SKM-1 treated with dmso at 0.1 percent for 144 hours (cell line): ENCODE measurements around the gene CYTL1.
"Not testable (repeated sequence)": the region's sequence is repeated elsewhere in the genome, so short reads cannot be mapped to it uniquely, and the experiment has no call there.

Source experiments
- DNase-seq: peaks from one replicate; lab custom pipeline; 2025; ENCODE audit not compliant: unreplicated experiment; lab: John Stamatoyannopoulos, UW

CYTL1 gene

DNA sequence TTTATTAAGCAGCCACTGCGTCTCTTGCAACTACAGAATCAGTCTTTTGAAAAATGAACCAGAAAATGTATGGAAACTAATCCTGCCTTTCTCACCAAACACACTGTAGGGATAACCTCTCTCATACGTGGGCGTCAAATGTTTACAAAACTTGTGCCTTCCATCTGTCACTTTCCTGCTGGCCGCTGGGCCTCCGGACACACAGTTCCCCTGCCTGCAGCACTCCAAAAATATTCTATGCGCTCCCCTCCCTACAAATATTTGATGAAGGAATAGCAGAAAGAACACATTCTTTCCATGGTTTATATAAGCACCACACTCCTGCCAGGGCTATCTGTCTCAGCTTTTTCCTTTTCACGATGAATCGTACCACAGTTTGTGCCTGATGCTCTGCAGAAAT, 14.9 kb upstream of the CYTL1 start:
- DNase-seq: no peak

DNA sequence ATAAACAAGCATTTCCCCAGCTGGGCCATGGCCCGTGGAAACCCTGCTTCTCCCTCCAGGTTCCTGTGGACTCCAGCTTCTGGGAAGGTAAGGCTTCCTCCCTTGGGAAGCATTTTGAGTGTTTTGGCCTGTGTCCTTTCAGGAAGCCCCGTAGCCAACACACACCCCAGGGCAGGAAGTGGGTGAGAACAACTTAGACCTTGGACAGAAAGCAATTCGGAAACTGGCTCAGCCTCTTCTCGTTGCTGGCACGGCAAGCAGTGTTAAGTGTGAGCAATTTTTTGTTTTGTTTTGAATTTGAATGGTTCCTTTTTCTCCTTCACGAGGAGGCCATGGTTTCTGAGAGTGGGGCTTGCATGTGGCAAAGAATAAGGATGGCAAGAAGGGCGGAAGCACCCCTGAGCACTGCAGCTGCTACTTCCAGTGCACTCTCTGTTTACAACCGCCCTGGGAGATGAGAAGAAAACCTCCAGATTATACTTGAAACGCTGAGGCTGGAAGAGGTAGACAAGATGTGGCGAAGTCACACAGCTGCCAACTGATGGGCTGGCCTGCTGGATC, 14.1 kb upstream of the CYTL1 start:
- DNase-seq: no peak

- no peak for DNase-seq
Measured at GRCh38 chr4:5032813-5033212, 13.6 kb upstream of the CYTL1 start.

- DNase-seq: no peak
Measured at GRCh38 chr4:5030927-5031326, 11.7 kb upstream of the CYTL1 start.

DNA sequence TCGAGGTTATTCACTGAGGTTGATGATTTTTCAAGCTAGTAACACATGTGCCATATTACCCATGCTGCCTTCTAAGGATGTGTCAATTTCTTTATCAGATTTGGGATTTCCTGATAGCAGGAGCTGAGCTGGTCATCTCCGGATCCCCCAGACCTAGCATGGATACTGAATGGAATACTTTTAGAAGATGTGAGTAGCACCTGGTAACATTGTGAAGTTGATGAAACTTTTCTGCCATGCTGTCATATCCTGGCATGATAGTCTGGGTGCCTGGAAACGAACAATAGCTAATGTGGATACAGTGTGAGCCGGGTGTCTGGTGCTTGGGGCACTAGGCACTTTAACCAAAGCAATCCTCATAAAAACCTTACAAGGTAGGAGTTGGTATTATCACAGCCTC, 11.0 kb upstream of the CYTL1 start:
- DNase-seq: no peak

GRCh38 chr4:5029447-5029846, 10.2 kb upstream of the CYTL1 start:
- DNase-seq: no peak

- DNase-seq: no peak
Measured at GRCh38 chr4:5028480-5028879, 9.2 kb upstream of the CYTL1 start.

DNA sequence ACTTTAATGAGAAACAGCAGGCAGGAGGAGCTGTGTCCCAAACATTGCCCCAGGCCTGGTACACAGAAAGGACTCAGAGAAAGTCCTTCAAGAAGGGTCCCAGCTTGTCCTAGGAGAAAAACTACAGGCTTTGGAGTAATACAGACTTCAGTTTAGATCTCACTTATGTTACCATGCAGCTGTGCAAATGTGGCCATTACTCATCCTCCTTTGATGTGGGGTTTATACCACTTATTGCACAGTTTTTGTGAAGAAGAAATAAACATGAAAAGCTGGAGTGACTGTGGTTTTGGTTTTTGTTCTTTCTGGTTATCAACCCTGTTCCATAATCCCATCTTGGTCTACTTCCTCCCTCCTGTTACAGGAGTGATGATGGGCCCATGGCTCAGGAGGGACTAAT, 8.1 kb upstream of the CYTL1 start:
- no peak for DNase-seq

- no peak for DNase-seq
Measured at GRCh38 chr4:5026371-5026770, 7.1 kb upstream of the CYTL1 start.

DNA sequence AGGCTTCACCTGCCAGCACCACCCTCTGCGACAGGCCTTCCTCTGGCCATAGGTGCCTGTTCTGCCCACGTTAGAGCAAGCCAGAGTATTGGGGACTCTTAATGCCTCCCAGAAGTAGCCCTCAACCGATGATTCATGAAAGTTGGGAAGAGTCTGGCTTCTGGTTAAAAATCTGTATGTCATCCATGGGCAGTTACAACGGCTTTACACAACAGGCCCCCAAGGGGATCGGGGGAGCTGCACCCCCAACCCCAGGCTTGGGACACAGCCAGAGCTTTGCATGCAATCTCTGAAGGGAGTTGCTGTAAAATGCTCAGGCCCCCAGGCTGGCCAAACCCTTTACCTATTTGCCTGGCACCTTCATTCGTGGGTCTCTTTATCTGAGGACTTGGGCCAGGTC, 5.4 kb upstream of the CYTL1 start:
- no peak for DNase-seq

DNA sequence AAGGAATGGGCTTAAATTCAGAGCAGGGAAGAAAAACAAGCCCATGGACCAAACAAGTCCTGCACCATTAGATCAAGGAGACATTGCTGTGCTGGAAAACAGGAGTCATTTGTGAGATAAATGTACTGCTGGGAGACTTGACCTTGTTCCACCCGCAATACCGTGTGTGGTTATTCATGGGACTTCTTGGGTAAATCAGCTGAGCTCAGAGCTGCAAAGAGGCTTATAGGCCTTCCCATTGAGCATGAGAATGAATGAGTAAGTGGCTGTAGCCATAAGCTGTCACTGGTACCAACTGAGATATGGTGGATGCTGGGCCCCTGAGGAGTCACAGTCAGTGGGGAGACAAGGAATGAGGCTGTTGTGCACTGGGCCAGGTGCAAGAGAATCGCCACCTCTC, 2.3 kb upstream of the CYTL1 start:
- no peak for DNase-seq

- DNase-seq: no peak
Measured at GRCh38 chr4:5020341-5020740, 1.1 kb upstream of the CYTL1 start.

DNA sequence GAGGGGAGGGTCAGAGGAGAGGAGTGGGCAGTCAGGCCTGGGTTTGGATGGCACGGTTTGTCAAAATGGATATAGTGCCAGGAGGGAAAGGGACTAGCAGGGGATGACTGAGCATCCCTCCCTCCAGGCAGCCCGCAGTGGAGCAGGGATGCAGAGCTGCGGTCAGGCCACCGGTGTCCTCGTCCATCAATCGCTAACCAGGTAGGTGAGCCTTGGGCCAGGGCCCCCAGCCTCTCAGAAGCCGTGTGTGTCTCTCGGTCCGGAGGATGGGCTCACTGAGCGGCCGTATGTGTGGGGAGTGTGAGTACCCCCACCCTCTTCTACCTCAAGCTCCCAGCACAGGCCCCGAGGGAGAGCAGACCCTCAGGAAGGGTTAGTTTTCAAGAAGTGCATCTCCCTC, 538 bp upstream of the CYTL1 start:
- no peak for DNase-seq

DNA sequence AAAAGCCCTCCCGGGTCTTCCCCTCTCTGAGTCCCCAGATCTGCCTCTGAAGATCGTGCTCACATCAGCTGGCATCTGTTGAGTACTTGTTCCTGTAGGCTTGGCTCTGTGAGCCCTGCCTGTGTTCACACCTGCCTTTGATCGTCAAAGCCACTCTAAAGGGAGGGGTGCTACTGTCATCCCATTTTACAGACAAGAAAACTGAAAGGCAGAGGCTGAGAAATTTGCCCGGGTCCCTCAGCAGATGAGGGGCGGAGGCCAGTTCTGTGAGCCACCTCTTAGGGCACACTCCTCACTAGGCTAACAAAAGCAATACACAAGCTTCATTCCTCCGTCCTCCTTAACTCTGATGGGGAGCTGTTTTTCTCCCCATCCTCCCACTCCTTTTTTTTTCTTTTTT, 655 bp downstream of the CYTL1 start:
- DNase-seq: no peak

- no peak for DNase-seq
Measured at GRCh38 chr4:5018096-5018495, 1.2 kb downstream of the CYTL1 start.

GRCh38 chr4:5014007-5014682, 5.1 kb downstream of the CYTL1 start:
- no peak for DNase-seq

- no peak for DNase-seq
Measured at GRCh38 chr4:5012958-5013357, 6.3 kb downstream of the CYTL1 start.

GRCh38 chr4:5012244-5012898, 6.9 kb downstream of the CYTL1 start:
- DNase-seq: no peak

DNA sequence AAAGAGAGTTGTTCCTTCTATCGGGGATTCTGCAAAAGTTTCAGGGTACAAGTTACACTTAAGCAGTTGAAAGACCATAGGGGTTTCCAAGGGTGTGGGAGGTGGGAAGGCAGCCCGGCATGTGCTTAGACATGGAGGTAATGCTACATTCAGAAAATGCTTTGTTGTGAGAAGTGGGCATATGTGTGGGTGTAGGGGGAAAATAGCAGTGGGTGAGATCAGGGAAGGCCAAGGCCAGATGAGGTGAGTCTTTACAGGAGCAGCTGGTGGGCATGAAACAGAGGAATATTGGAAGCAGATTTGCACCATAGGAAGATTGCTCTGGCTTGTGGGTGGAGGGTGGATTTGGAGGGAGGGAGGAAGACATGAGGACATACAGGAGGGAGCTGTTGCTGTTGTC, 8.3 kb downstream of the CYTL1 start:
- no peak for DNase-seq

- DNase-seq: no peak
Measured at GRCh38 chr4:5009796-5010195, 9.5 kb downstream of the CYTL1 start.

GRCh38 chr4:5006932-5007331, 12.3 kb downstream of the CYTL1 start:
- not testable (repeated sequence) for DNase-seq

GRCh38 chr4:5004496-5004895, 14.8 kb downstream of the CYTL1 start:
- DNase-seq: no peak

GRCh38 chr4:5003918-5004317, 15.3 kb downstream of the CYTL1 start:
- DNase-seq: no peak
